ENCODE measurements around the gene DMRT3.

The DMRT3 gene

GRCh38 chr9:952546-952945 is 23.9 kb upstream of the DMRT3 start:
- no peak overlapping the region for H3K27ac ChIP-seq
- DNase-seq = no peak
- H3K4me3 ChIP-seq (ENCODE audit: low read depth, low read length) = no peak overlapping the region
- in situ Hi-C loops (cut with HindIII; ENCODE audit: low pct_ligation_motif_present, low sequenced_read_pairs) = no loop called here
- no peak for TF ChIP-seq CTCF (IDR thresholded peaks at IDR 0.05; ENCODE audit: low read depth, low read length, missing control alignments)
- no peaks in the 10 kb centered on the region for H3K36me3 ChIP-seq (replicated peaks)
- H3K27me3 ChIP-seq (replicated peaks) = no peaks in the 10 kb centered on the region

- Histone ChIP-seq H3K4me3 (ENCODE audit: low read depth, low read length) (no peak overlapping the region), H3K27me3 (replicated peaks) (no peaks in the 10 kb centered on the region), H3K27ac (no peak overlapping the region), H3K36me3 (replicated peaks) (no peaks in the 10 kb centered on the region)
- DNase-seq = no peak
- in situ Hi-C loops (cut with HindIII; ENCODE audit: low pct_ligation_motif_present, low sequenced_read_pairs) = no loop called here
- TF ChIP-seq CTCF (IDR thresholded peaks at IDR 0.05; ENCODE audit: low read depth, low read length, missing control alignments) = no peak
These were observed 17.4 kb upstream of the DMRT3 start for GRCh38 chr9:959105-959504.

GRCh38 chr9:959914-960313 is 16.5 kb upstream of the DMRT3 start:
- Histone ChIP-seq H3K36me3 (replicated peaks) (no peaks in the 10 kb centered on the region), H3K27ac (no peak overlapping the region), H3K4me3 (ENCODE audit: low read depth, low read length) (no peak overlapping the region), H3K27me3 (replicated peaks) (no peaks in the 10 kb centered on the region)
- in situ Hi-C loops (cut with HindIII; ENCODE audit: low pct_ligation_motif_present, low sequenced_read_pairs) = no loop called here
- no peak for DNase-seq
- no peak for TF ChIP-seq CTCF (IDR thresholded peaks at IDR 0.05; ENCODE audit: low read depth, low read length, missing control alignments)

GRCh38 chr9:962023-962422 is 14.4 kb upstream of the DMRT3 start:
- H3K4me3 ChIP-seq (ENCODE audit: low read depth, low read length) = no peak overlapping the region
- H3K27ac ChIP-seq = no peak overlapping the region
- no peaks in the 10 kb centered on the region for H3K36me3 ChIP-seq (replicated peaks)
- H3K27me3 ChIP-seq (replicated peaks) = peaks cover 12% of the 10 kb centered on the region
- in situ Hi-C loops (cut with HindIII; ENCODE audit: low pct_ligation_motif_present, low sequenced_read_pairs) = no loop called here
- TF ChIP-seq CTCF (IDR thresholded peaks at IDR 0.05; ENCODE audit: low read depth, low read length, missing control alignments) = no peak
- no peak for DNase-seq

- TF ChIP-seq CTCF (IDR thresholded peaks at IDR 0.05; ENCODE audit: low read depth, low read length, missing control alignments) = no peak
- H3K27me3 ChIP-seq (replicated peaks) = peaks cover 43% of the 10 kb centered on the region
These were observed 11.0 kb upstream of the DMRT3 start for GRCh38 chr9:965497-965896.

GRCh38 chr9:966870-967269 is 9.6 kb upstream of the DMRT3 start:
- in situ Hi-C loops (cut with HindIII; ENCODE audit: low pct_ligation_motif_present, low sequenced_read_pairs) = no loop called here
- no peak for TF ChIP-seq CTCF (IDR thresholded peaks at IDR 0.05; ENCODE audit: low read depth, low read length, missing control alignments)
- no peak for DNase-seq
- H3K4me3 ChIP-seq (ENCODE audit: low read depth, low read length) = no peak overlapping the region
- peaks cover 55% of the 10 kb centered on the region for H3K27me3 ChIP-seq (replicated peaks)
- H3K27ac ChIP-seq = no peak overlapping the region
- H3K36me3 ChIP-seq (replicated peaks) = no peaks in the 10 kb centered on the region

More at GRCh38 chr9:965497-965896, 11.0 kb upstream of the DMRT3 start:
- no peak for DNase-seq
- Histone ChIP-seq H3K4me3 (ENCODE audit: low read depth, low read length) (no peak overlapping the region), H3K27ac (no peak overlapping the region), H3K36me3 (replicated peaks) (no peaks in the 10 kb centered on the region)
- in situ Hi-C loops (cut with HindIII; ENCODE audit: low pct_ligation_motif_present, low sequenced_read_pairs) = no loop called here
